Measurements from ENCODE around the gene ZNF343. TPM values are rescaled to one million over a fixed set of nuclear protein-coding genes. Genes with fewer than 3 reads are reported as not detected.

Gene ZNF343
- total and polyA plus RNA-seq, 2 of the 8 experiments (the other 6 are each of a cell fraction or from before 2014, with no cell fraction given), result 1.8 to 5.0 TPM

GRCh38 chr20:2542361-2542760, 33.6 kb upstream of the ZNF343 start:
- H3K23me2 ChIP-seq (ENCODE audit: low read depth, low read length), result no peaks in the 10 kb centered on the region
- no peak for DNase-seq (ENCODE audit: low read depth in 1 of 2, low spot score in 2 of 2)
- TF ChIP-seq YY1 (IDR thresholded peaks at IDR 0.05; ENCODE audit: low read depth, low read length) (no peak), CBX5 (IDR thresholded peaks at IDR 0.05; ENCODE audit: low read depth, low read length) (no peak), NANOG (IDR thresholded peaks at IDR 0.05; ENCODE audit: insufficient read depth, low read depth, low read length, poor library complexity, severe bottlenecking) (no peak), SP1 (IDR thresholded peaks at IDR 0.05; ENCODE audit: low read depth, low read length) (no peak), RBBP5 (IDR thresholded peaks at IDR 0.05; ENCODE audit: borderline replicate concordance, low read depth, low read length) (no peak), TBP (IDR thresholded peaks at IDR 0.05; ENCODE audit: low read depth, low read length) (no peak), GABPA (IDR thresholded peaks at IDR 0.05; ENCODE audit: borderline replicate concordance, insufficient read depth, low read length) (no peak), E2F6 (IDR thresholded peaks at IDR 0.05) (no peak), CTCF (IDR thresholded peaks at IDR 0.05; ENCODE audit: control extremely low read depth in 1 of 3, insufficient read depth in 1 of 3, low read depth in 1 of 3, low read length in 3 of 3) (no peak), SAP30 (IDR thresholded peaks at IDR 0.05; ENCODE audit: insufficient read depth, insufficient replicate concordance, low read length) (no peak), SIRT6 (IDR thresholded peaks at IDR 0.05; ENCODE audit: low read length) (no peak)

More at GRCh38 chr20:2542361-2542760, 33.6 kb upstream of the ZNF343 start:
- Histone ChIP-seq H3K36me3 (ENCODE audit: control insufficient read depth in 2 of 4, insufficient read depth in 4 of 4, low read length in 3 of 4) (no peaks in the 10 kb centered on the region), H4K5ac (ENCODE audit: insufficient read length, low read depth, low read length) (no peak overlapping the region), H3K18ac (ENCODE audit: extremely low read depth, low read length) (no peak overlapping the region), H3K79me2 (ENCODE audit: control insufficient read depth in 1 of 2, insufficient read depth in 2 of 2, low read length in 2 of 2) (no peaks in the 10 kb centered on the region), H4K8ac (ENCODE audit: extremely low read depth, insufficient read depth, low read length) (no peak overlapping the region), H2AFZ (ENCODE audit: low read length) (no peak overlapping the region), H3K79me1 (ENCODE audit: low read depth, low read length) (no peaks in the 10 kb centered on the region), H2BK12ac (ENCODE audit: low read depth, low read length) (no peak overlapping the region), H3K27ac (ENCODE audit: low read depth, low read length) (no peak overlapping the region), H2AK5ac (ENCODE audit: low read depth, low read length) (no peak overlapping the region), H3K9ac (replicated peaks in 1 of 4; ENCODE audit: extremely low read depth in 1 of 4, low read depth in 3 of 4, low read length in 3 of 4) (no peak overlapping the region), H2BK5ac (ENCODE audit: low read depth, low read length) (no peak overlapping the region), H3K4me2 (ENCODE audit: insufficient read depth in 1 of 2, low read depth in 2 of 2, low read length in 2 of 2) (no peak overlapping the region), H3K4ac (replicated peaks; ENCODE audit: insufficient read length, low read depth, low read length) (no peak overlapping the region), H3K4me3 (ENCODE audit: extremely low read depth in 1 of 4, insufficient read depth in 2 of 4, low read depth in 3 of 4, low read length in 4 of 4) (no peak overlapping the region), H3K14ac (ENCODE audit: insufficient read length) (no peak overlapping the region), H3K23ac (ENCODE audit: insufficient read length) (no peak overlapping the region), H2BK20ac (ENCODE audit: low read length) (no peak overlapping the region), H2BK120ac (replicated peaks; ENCODE audit: low read depth, low read length) (no peak overlapping the region), H2BK15ac (ENCODE audit: low read length) (no peak overlapping the region), H3K27me3 (replicated peaks in 1 of 4; ENCODE audit: control insufficient read depth in 3 of 4, extremely low read depth in 1 of 4, insufficient read depth in 3 of 4, low read length in 3 of 4) (no peaks in the 10 kb centered on the region; a peak in 2 of 7 replicates), H3K4me1 (replicated peaks in 1 of 4; ENCODE audit: control insufficient read depth in 3 of 4, insufficient read depth in 4 of 4, low read length in 3 of 4) (0 out of 7 replicates have a peak, but pooled peaks cover 0 to under 1% (median 0%) of the 10 kb centered on the region in 4 experiments), H4K91ac (replicated peaks; ENCODE audit: insufficient read length, low read length) (no peak overlapping the region), H3K9me3 (ENCODE audit: insufficient read depth in 2 of 2, low read depth in 1 of 2, low read length in 1 of 2) (no peaks in the 10 kb centered on the region), H4K20me1 (replicated peaks in 1 of 2; ENCODE audit: control insufficient read depth in 1 of 2, insufficient read depth in 2 of 2, low read length in 2 of 2) (no peaks in the 10 kb centered on the region), H3K56ac (replicated peaks; ENCODE audit: insufficient read length, low read depth, low read length) (no peak overlapping the region)
- ChIA-PET CTCF (ENCODE audit: partially characterized antibody) (interaction anchor here (1.3 kb wide), 1 partner anchor 21 kb away, joined by 4 read pairs; no protein-coding TSS in a partner anchor), POLR2A (ENCODE audit: partially characterized antibody) (interaction anchor here (0.9 kb wide), 1 partner anchor 109 kb away, joined by 3 read pairs; no protein-coding TSS in a partner anchor)
- FAIRE-seq, result no peak
- 84% methylated on average over 4 of the region's 4 CpGs; no CpG with 5 or more reads in 1 of the 2 experiments for WGBS, 2 experiments (ENCODE audit: extremely low coverage in 1 of 2, insufficient coverage in 1 of 2, insufficient read length in 1 of 2, insufficient replicate concordance in 2 of 2, low coverage in 1 of 2, low lambda C conversion rate in 2 of 2, missing lambda C conversion rate in 1 of 2)

Measured in H1 (cell line).